Thyroid gland (tissue), 4 donors: Measurements from ENCODE around the gene RPTOR. TPM values are rescaled to one million over a fixed set of nuclear protein-coding genes. Genes with fewer than 3 reads are reported as not detected.
"Not testable (repeated sequence)": the region's sequence is repeated elsewhere in the genome, so short reads cannot be mapped to it uniquely, and the experiment has no call there.

Experiments
- DNase-seq, 2 donors: peaks; one replicate each; pipeline ENCODE4 v3.0.0-alpha.2; 2019
- H3K27ac ChIP-seq, 3 donors: fragments of 200-600 bp; sonication (generic); 1 replicate in 2 of 3; 2 replicates in 1 of 3; pipeline ENCODE4 v1.5.1; 2016 to 2019; ENCODE audit warnings: mild to moderate bottlenecking in 1 of 3, moderate library complexity in 1 of 3
- H3K27me3 ChIP-seq: fragments of 200-600 bp; sonication (generic); one replicate; pipeline ENCODE4 v1.5.1; 2019
- H3K36me3 ChIP-seq, 2 donors: fragments of 200-600 bp; sonication (generic); one replicate each; pipeline ENCODE4 v1.5.1; 2016 to 2019
- H3K4me1 ChIP-seq, 2 donors: fragments of 200-600 bp; sonication (generic); one replicate each; pipeline ENCODE4 v1.5.1; 2017 to 2019
- H3K4me3 ChIP-seq, 3 donors: fragments of 200-600 bp; sonication (generic); replicated peaks in 1 of 3; 1 replicate in 2 of 3; 2 replicates in 1 of 3; pipeline ENCODE4 v1.5.1; 2016; ENCODE audit warnings: mild to moderate bottlenecking in 1 of 3
- H3K9me3 ChIP-seq: fragments of 200-600 bp; sonication (generic); one replicate; pipeline ENCODE4 v1.5.1; 2017
- CTCF ChIP-seq, 6 experiments: fragments of 200-600 bp in 3 of 6; fragments of 450-650 bp in 3 of 6; sonication (generic) in 3 of 6; IDR thresholded peaks; one replicate each; pipeline ENCODE4 v1.5.1; 2016 to 2019; ENCODE audit warnings: antibody characterized with exemption in 6 of 6, mild to moderate bottlenecking in 2 of 6, inconsistent platforms in 1 of 6, moderate library complexity in 1 of 6
- POLR2A ChIP-seq, 2 donors: fragments of 450-650 bp; IDR thresholded peaks; one replicate each; pipeline ENCODE4 v1.6.1; 2017; ENCODE audit warnings: antibody characterized with exemption in 2 of 2, mild to moderate bottlenecking in 2 of 2, moderate library complexity in 1 of 2
- WGBS, 2 donors: methylation state at CpG; one replicate each; pipeline ENCODE4 v1.1.5; 2017; 5-methylcytosine and 5-hydroxymethylcytosine counted together
- intact Hi-C: fragments of 100-400 bp; cut with DNase I; formaldehyde crosslinking; loops from one replicate; pipeline ENCODE4 v1.15.1; 2023
- total RNA-seq, 4 donors: library from RNA; depleted of rRNA; stranded (reverse); fragments of >200 nt; gene quantifications; one replicate each; pipeline ENCODE4 v1.2.3, GENCODE V29; 2016

The RPTOR gene
- total RNA-seq, 4 donors from 2014 or later: 24.2 to 58.1 (median 34.5) TPM

GRCh38 chr17:80531400-80531799 is 13.2 kb upstream of the RPTOR start:
- no peaks in the 10 kb centered on the region for H3K27me3 ChIP-seq
- no peak for DNase-seq
- intact Hi-C loops: no loop called here
- no peaks in the 10 kb centered on the region for H3K36me3 ChIP-seq
- 72 to 76% methylated on average over 7 of the region's 7 CpGs for WGBS, 2 donors
- H3K4me1 ChIP-seq: no peaks in the 10 kb centered on the region
- TF ChIP-seq POLR2A (IDR thresholded peaks at IDR 0.05) (no peak), CTCF (IDR thresholded peaks at IDR 0.05) (no peak)
- H3K9me3 ChIP-seq: no peaks in the 10 kb centered on the region
- H3K4me3 ChIP-seq: no peak overlapping the region
- H3K27ac ChIP-seq: no peak overlapping the region

DNA sequence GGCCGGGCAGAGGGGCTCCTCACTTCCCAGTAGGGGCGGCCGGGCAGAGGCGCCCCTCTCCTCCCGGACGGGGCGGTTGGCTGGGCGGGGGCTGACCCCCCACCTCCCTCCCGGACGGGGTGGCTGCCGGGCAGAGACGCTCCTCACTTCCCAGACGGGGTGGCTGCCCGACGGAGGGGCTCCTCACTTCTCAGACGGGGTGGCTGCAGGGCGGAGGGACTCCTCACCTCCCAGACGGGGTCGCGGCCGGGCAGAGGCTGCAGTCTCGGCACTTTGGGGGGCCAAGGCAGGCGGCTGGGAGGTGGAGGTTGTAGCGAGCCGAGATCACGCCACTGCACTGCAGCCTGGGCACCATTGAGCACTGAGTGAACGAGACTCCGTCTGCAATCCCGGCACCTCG is 7.3 kb upstream of the RPTOR start:
- H3K27ac ChIP-seq, H3K4me3 ChIP-seq, H3K36me3 ChIP-seq, DNase-seq, H3K9me3 ChIP-seq, H3K4me1 ChIP-seq, H3K27me3 ChIP-seq, intact Hi-C loops: not testable (repeated sequence)
- WGBS, 2 donors: 90% methylated on average over 23 of the region's 30 CpGs; no CpG with 5 or more reads in 1 of the 2 donors

DNA sequence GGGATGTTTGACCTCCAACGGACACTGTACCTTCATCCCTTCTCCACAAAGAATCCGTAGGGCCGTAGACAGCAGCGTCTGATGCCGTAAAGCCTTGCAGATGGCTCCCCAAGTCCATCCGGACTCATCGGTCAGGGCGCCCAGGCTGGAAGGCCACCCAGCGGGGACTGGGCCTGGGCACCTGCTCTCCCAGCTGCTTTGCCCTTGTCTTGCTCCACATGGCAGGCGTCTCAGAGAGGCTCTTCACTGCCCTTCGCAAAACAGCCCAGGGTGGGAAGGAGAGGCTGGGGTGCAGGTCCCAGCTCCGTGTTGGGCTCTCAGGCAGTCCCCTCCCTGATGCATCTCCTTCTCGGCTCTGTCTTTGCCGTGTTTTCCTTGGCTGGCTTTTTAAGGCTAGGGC is 6.2 kb upstream of the RPTOR start:
- H3K36me3 ChIP-seq: no peaks in the 10 kb centered on the region
- H3K27me3 ChIP-seq: no peaks in the 10 kb centered on the region
- intact Hi-C loops: no loop called here
- WGBS, 2 donors: 68 to 75% methylated on average over 12 to 13 of the region's 14 CpGs
- no peak for DNase-seq
- no peaks in the 10 kb centered on the region for H3K4me1 ChIP-seq
- TF ChIP-seq CTCF (IDR thresholded peaks at IDR 0.05): no peak
- TF ChIP-seq POLR2A (IDR thresholded peaks at IDR 0.05): no peak
- H3K9me3 ChIP-seq: no peaks in the 10 kb centered on the region
- H3K27ac ChIP-seq: no peak overlapping the region
- H3K4me3 ChIP-seq: no peak overlapping the region

DNA sequence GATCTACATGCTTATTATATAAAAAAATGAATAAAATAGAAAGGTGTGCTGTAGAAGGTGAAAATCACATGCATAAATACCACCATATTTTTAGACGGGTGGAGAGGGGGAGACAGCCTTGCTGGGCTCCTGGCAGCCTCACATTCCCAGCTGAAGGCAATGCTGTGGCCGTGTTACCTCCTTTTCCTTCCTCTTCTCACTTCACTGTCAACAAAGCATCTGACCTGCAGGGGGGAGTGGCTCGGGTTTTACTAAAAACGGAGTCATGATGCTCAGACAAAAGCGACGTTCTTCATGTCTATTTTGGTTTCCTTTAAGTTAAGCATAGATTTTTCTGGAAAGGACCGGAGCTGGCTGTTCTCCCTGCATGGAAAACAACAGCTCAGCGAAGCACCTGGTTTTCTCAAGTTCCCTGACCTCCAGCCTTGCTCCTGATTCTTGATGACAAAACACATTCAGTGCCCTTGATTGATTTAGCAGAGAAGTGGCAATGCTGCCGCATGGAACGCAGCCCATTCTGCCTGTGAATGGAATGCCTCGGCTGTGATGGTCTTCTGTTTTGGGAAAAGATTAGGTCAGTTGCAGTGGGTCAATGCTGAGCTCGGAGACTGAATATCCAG is 5.5 kb upstream of the RPTOR start:
- H3K36me3 ChIP-seq: no peaks in the 10 kb centered on the region
- no peaks in the 10 kb centered on the region for H3K9me3 ChIP-seq
- no peaks in the 10 kb centered on the region for H3K27me3 ChIP-seq
- H3K4me1 ChIP-seq: no peaks in the 10 kb centered on the region
- H3K27ac ChIP-seq: no peak overlapping the region
- intact Hi-C loops: no loop called here
- TF ChIP-seq POLR2A (IDR thresholded peaks at IDR 0.05) (no peak), CTCF (IDR thresholded peaks at IDR 0.05) (no peak)
- peak in 1 of 2 donors; percentile 15 for DNase-seq
- 9 to 11% methylated on average over 12 of the region's 12 CpGs for WGBS, 2 donors
- H3K4me3 ChIP-seq: no peak overlapping the region

DNA sequence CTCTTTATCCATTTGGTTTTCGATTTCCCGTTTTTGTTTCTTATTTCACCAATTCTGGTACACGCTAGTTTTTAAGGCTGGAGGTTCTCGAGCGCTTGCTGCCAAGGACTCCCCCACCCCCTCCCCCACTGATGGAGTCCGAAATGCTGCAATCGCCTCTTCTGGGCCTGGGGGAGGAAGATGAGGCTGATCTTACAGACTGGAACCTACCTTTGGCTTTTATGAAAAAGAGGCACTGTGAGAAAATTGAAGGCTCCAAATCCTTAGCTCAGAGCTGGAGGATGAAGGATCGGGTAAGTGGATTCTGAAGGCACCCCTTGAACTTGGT is 825 bp downstream of the RPTOR start:
- intact Hi-C loops: no loop called here
- no peak for DNase-seq
- 4 to 7% methylated on average over 8 of the region's 8 CpGs for WGBS, 2 donors
- peaks cover 13 to 14% of the 10 kb centered on the region in 2 donors for H3K4me1 ChIP-seq
- H3K27me3 ChIP-seq: no peaks in the 10 kb centered on the region
- peak overlapping the region; percentile 8 to 96 (median 83) for H3K4me3 ChIP-seq
- H3K27ac ChIP-seq: peak overlapping the region in 1 of 3 donors; percentile 65
- TF ChIP-seq POLR2A (IDR thresholded peaks at IDR 0.05): no peak
- no peak for TF ChIP-seq CTCF (IDR thresholded peaks at IDR 0.05)
- no peaks in the 10 kb centered on the region for H3K36me3 ChIP-seq
- no peaks in the 10 kb centered on the region for H3K9me3 ChIP-seq

DNA sequence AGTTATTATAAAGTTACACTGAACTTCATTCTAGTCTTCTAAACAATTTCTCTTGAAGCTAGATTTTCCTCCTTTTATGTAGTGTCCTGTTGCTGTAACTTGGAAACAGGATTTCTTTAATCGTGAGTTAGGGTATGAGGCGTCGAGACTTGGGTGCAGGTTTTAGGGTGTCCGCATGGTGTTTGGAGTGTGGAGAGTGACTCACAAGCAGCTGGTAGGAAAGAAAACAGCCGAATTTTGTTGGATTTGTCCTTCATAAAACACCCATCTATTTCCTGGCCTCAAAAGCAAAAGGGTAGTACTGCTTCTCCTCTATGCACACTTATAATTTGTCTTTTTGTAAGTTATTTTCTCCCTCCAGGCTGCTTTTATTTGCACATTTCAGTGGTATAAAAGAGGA is 1.6 kb downstream of the RPTOR start:
- Histone ChIP-seq H3K27me3 (no peaks in the 10 kb centered on the region), H3K4me3 (no peak overlapping the region), H3K4me1 (peaks cover 13 to 14% of the 10 kb centered on the region in 2 donors), H3K36me3 (no peaks in the 10 kb centered on the region), H3K27ac (no peak overlapping the region), H3K9me3 (no peaks in the 10 kb centered on the region)
- TF ChIP-seq CTCF (IDR thresholded peaks at IDR 0.05) (no peak), POLR2A (IDR thresholded peaks at IDR 0.05) (no peak)
- 82 to 86% methylated on average over 5 of the region's 5 CpGs for WGBS, 2 donors
- no peak for DNase-seq
- intact Hi-C loops: no loop called here
